CD4-positive, alpha-beta T cell treated with Interferon gamma for 1 hour (primary cell): ENCODE data around the gene ATP8B4.

Experiments
- DNase-seq: peaks from one replicate; pipeline ENCODE4 v3.0.0-alpha.2; 2020

The ATP8B4 gene

DNA sequence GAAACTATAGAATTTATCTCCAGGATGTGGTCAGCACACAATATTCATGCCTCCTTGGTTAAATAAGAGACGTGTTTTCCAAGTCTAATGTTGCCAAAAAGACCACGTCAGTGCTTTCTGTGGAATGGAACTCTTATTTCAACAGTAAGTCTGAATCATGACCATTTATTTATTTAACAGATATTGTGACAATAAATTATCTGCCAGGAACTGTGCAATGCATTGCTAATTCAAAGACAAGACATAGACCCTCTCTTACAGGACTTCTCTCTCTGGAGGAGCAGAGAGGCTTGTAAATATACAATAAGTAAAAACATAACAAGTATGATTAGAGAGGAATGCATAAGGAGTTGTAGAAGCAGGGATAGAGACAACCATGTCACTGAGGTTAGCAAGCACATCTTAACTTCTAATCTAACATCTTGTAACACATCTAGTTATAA is 270.7 kb downstream of the ATP8B4 start:
- no peak for DNase-seq

DNA sequence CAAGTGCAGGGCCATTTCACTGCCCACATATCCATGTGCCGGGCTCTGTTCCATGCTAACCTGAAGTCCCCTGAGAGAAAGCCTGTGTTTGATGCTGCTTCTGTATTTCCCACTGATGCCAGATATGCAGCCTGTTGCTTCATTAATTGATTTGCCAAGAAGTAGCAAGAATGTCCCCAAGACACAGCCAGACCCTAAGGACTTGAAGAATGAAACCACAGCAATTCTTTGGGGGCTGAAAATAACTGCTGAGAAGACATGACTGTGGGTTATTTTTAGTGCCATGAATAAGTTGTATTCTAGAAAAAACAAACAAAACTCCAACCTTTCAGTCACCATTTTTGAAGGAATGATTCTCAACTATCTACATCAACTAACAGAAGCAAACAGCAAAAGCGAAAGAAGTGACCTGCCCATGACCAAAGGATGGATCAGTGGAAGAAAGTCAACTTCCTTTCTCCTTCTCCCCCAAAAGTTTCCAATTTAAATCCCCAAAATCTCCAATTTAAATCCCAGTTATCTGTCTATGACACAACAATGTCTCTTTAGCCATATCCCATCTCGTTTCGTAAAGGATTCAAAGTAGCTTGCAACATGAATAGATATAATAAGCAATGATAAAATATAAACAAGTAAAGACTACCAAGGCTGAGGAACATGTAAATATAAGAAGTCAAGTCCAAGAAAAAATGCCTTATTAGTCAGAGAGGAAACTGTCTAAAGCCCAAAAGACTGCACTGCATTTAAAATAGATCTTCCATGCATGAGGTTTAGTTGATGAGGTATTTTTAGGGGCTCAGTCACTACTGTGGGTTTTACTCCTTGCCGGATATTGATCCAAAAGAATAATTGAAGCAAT is 271.4 kb downstream of the ATP8B4 start:
- DNase-seq = no peak

DNA sequence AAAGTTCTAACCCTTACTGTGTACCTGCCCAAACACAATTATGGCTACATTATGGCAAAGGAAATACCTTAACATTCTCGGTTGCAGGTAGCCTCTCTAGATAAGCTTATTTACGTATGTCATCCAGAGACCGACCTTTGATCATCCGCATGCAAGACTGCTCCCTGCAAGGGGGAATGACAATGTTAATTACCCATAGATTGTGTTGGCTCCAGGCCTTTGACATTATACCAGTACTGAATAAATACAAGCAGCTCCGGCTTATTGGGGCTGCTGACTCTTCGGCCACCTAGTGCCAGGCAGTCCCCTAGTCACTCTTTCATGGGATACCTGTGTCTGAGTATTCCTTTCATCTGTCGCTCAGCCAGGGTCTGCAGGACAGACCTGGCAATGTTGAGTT is 274.6 kb downstream of the ATP8B4 start:
- DNase-seq = no peak

DNA sequence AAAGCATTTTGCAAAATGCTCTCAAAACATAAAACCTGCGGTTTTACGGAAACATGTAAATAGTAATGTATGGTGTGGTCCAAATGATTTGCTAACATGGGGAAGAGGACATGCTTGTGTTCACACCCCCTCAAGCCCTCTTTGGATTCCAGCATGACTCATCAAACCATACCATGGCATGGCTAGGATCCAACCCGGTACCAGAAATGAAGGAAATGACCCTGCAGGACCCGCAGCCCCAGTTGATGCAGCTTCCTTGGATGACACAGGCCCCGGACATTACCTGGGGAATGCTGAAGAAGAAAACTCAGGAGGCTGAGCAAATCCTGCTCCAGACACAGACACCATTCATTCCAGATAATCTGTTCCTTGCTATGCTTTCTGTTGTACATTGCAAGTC is 275.3 kb downstream of the ATP8B4 start:
- no peak for DNase-seq

DNA sequence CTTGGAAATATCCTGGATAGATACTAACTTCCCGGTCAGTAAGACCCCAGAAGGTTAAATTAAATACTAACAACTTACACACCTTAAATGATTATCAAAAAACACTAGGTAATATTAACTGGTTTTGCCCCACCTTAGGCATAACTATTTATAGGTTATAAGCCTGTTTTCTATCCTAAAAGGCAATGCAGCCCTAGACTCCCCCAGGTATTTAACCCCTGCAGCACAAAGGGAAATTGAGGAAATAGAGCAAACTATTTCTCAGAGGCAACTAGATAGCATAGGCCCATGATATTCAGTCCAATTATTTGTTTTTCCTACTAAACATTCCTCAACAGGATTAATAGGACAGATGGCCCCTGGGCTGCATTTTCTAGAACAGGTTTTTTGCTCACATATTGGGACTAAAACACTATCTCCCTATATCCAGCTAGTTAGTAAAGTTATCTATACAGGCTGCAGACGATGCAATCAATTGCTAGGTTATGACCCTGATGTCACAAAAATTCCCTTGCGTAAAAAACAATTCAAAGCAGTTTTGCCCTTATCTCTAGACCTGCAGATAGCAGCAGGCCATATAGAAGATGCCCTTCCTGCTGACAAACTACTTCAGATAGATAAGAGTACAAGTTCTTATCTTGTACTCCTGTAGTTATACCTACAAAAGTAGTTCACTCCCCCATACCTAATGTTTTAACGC is 276.9 kb downstream of the ATP8B4 start:
- DNase-seq = no peak

DNA sequence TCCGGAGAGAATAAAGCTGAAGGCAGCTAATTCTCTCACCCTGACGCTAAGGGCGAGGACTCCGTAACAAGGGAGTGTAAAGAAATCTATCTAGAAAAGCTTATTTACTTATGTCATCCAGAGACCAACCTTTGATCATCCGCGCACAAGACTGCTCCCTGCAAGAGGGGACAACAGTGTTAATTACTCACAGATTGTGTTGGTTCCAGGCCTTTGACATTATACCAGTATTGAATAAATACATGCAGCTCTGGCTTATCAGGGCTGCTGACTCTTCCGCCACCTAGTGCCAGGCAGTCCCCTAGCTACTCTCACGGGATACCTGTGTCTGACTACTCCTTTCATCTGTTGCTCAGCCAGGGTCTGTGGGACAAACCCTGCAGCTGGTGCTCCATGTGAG is 286.5 kb downstream of the ATP8B4 start:
- no peak for DNase-seq

DNA sequence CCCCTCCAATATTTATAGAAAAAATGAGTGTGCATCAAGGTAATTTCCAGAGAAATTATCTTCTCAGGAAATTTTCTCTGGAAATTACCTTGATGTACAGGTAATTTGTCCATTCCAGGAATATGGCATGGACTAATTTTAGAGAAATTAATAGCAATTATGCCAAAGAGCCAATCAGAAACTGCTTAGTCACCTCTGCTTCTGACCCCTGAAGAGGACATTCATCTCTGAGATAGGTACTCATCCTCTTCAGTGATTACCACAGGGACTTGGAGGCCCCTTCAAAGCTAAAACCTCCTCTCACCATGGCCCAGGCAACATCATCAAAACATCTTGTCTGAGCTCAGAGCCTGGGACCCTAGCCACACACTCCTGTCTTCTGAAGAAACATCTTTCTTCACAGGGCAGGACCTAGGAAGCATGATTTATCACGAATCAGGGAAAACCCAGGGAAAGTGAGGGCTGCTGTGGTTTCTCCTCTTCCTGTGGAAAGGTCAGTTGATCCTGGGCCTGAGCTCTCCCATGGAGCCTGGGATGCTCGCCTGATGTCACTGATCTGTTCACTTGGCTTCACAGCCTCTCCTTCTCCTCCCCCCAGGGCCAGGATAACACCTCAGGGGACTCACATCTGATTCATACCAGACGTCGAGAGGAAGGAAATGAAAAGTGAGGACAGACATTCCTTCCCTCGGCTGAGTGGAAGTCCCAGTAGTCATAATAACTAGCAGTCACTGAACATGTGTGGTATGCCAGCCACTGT is 287.6 kb downstream of the ATP8B4 start:
- no peak for DNase-seq

DNA sequence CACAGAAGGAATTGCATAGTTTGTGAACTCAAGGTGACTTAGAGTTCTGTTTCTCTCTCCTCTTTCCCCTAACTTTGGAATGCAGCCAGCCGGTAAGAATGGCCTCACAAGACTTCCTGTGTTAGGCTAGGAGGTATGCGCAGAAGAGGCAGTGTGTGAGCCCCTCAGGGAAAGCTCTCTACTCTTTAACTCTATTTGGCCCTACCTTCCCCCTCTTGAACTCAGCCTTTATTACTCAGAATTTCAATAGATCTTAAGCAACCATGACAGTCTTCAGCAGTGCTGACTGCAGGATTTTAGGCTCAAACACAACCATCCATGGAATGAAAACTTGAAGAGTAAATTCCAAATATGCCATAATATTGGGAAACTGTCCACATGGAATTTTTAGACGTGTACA is 288.6 kb downstream of the ATP8B4 start:
- no peak for DNase-seq

DNA sequence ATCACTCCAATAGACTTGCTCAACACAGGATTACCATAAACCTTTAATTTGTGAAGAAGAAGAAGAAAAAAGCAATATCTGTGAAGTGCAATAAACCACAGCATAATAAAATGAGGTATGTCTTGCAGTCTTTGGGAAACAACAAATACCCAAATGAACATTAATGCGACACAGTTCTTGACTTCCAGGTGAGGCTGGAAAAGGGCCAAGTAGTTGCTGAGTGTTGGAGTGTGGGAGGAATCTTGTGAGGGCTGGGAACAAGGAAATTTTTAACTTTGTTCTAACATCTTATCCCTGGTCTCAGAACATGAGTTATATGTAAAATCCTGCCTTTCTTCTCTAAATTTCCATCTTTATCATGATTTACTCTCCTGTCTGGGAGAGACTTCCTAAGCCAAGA is 291.7 kb downstream of the ATP8B4 start:
- DNase-seq = no peak

DNA sequence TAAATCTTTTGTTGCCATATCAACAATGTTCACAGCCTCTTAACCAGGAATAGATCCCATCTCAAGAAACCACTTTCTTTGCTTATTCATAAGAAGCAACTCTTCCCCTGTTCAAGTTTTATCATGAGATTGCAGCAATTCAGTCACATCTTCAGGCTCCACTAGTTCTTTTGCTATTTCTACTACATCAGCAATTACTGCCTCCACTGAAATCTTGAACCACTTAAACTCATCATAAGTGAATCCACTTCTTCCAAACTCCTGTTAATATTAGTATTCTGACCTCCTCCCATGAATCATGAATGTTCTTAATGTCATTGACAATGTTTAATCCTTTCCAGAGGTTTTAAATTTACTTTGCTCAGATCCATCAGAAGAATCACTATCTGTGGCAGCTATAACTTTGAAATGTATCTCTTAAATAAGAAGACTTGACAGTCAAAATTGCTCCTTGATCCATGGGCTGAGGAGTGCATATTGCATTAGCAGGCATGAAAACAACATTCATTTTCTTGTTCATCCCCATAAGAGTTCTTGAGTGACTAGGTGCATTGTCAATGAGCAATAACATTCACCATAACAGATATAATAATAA is 292.3 kb downstream of the ATP8B4 start:
- DNase-seq = no peak

DNA sequence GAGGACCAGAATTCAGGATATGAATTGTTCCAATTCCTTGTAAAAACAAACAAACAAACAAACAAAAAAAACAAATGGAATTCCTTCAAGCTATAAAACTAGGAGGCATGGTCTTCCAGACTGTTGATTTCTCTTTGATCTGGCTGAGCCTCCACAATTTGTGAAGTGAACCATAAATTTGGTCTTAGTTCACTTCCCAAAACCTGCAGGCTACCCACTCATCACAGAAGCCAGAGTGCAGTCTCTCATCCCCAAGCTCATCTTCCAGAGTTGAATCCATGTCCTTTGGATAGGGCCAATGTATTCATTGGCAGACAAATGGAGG is 294.3 kb downstream of the ATP8B4 start:
- DNase-seq = no peak

DNA sequence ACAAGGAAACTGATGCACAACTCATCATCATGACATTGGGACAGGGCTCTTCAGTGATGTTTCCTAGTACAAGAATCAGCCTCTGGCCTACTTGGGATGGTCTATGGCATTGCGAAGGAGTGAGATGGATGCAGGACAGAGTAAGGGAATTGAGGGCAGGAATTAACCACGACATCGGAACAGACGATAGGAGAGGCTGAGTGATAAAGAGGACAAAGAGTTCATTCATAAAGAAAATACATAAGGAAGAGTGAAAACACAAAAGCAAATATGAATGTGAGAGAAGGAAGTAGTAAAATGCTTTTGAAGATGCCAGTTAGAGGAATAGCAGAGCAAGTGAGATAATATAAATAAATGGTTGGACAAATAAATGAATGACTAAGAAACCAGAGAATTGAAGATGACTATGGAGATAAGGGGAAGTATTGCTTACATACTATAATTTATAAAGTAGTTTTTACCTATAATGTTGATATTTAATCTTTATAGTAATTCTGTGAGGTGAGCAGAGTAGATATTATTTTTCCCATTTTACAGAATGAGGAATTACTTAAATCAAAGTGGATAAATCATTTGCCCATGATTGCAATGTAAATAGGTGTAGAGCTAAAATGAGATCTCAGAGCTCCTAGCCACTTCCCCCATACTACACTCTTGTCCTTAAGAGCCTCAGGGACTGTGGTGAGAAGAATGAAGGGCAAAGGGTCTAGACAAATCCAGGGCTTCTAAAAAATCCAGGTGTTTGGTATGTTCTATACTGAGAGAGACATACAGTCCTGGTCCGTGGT is 294.9 kb downstream of the ATP8B4 start:
- no peak for DNase-seq

DNA sequence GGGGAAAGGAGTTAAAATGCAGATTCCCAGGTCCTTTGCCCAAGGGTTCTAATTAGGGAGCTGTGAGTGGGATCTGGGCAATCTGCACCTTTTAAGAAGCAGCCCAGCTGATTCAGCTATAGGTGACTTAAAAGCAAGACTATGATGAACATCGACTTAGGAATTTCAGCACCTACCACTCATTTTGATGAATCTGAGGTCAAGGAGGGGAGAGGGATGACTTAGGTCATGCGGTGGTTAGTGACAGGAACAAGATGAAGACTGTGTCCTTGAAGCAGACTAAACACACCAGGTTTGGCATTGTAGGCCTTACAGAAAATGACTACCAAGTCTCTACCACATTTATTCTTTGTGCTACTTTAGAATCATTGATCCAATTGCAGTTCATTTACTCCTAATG is 301.9 kb downstream of the ATP8B4 start:
- no peak for DNase-seq

DNA sequence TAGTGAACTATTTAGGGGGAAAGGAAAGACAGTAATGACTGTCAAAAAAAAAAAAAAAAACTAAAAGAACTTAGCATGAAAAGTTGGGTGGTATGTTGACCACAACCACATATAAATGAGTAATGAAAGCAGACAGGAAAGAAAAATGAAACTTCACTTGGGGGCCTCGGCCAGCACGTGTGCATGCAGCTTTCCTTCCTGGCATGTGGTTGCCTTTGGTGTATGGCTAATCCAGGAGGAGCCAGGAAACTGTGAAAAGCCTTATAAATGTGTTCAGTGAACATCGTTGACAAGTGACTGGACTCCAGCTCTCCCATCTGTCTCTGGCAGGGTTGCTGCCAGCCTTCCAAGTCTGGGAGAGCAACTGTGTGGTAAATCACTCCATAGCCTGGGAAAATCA is 303.1 kb downstream of the ATP8B4 start:
- no peak for DNase-seq

DNA sequence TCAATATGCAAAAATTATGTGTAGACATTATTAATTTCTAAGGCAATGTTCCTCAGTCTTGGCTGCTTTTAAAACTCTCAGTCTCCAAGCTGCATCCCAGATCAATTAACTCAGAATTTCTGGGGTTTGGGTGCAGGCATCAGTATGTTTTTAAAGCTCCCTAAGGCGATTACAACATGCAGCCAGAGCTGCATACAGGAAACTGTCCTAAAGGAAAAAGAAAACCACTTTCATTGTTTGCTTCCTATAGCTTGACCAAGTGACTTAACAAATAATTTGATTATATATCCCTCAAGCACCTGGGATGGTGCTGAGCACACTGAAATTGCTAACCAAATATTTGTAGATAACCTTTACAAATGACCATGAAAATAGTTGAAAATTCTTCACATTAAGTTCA is 303.5 kb downstream of the ATP8B4 start:
- DNase-seq = no peak

DNA sequence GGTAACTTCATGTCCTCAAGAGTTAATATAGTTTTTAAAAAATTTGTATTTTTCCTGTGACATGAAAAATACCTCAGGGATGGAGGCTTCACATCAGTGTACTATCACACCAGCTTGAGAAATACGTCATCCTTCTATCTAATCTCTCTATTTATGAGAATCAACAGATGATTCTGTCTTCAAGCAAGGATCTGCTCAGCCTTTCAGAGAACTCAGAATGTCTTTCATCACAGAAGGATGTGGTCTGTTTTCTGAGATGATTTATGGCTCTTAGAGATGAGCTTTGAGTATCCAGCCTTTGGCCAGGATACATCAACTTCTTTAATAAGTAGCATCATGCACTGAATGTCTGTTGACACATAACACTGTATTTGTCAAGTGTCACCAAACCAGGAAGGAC is 304.3 kb downstream of the ATP8B4 start:
- no peak for DNase-seq

DNA sequence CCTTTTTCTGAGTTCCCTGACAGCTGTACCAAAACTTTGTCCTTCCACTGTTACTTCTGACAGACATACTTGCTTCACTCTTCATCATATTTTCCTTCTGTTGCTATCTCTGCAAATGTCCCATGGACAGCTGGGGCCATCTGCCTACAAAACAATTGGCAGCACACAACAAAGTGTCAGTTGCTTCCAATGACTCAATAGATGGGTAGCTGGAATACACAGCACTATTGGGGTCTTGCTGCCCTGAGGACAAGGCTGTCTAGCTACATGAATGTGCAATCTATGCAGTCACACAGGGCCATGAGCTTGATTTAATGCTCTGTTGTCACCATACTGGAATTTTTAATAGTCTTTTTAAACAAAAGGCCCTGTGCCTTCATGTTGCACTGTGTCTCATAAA is 305.4 kb downstream of the ATP8B4 start:
- DNase-seq = no peak

DNA sequence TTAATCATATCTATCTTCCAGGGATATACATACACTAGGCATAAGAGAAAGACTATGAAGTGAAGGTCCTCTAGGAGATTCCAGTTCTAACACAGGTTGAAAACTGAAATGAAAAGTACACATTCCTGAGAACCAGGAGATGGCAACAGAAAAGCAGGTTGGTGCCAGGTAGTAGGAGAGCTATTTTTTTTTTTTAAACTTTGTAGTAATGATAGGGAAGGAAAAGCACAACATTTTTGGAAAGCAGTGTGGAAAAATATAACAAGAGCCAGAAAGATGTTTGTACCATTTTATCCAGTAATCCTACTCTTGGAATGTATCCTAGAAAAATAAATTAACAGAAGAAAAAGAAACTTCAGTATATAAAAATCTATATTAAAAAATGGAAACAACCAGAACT is 308.3 kb downstream of the ATP8B4 start:
- no peak for DNase-seq

DNA sequence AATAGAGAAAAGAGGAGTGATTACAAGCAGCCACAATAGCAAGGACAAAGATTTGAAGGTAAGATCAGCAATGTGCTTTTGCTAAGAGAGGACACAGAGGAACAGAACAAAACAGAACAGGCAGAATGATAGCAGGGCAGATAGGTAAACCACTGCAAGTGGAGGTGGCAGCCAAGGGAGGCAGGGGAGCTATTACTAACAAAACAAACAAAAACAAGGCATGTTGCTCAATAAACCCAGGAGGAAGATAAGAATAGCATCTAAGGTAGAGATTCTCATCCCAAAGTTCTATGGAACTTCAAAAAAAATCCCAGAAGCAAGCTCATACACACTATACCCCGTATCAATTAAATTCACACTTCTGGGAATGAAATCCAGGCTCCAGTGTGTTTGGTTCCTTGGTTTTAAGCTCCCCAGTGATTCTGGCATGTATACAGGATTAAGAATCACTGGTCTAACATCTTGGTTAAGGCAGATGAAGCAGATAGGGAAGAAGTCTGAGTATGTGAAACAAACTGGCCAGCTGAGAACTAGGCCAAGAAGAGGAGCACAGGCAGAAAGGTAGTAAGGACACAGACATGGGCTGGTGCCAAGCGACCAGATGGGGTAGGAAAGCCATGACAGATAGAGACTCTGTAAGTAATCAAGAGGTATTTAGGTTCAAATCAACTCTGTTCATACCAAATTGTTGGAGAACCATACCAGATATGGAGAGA is 309.0 kb downstream of the ATP8B4 start:
- no peak for DNase-seq

DNA sequence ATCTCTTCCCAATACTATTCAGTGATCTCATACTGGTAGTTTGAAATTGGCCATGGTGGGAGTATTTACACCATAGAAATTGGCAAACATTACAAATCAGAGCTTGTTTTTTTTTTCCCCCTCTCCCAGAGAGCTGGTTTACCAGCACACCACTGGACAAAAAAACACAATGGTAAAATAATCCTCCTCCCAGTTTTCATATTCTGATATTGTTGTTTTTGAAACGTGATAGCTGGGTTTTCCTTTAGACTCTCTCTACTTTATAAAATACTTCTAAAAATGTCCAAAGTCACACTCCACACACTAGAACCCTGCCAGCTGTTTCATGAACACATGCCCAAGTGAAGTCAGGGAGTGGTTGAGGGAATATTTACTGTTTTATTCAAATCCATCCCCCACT is 310.7 kb downstream of the ATP8B4 start:
- DNase-seq = no peak
